Neutrophil (primary cell): ENCODE data around the gene TMEM59.
A peak's percentile ranks its signal among the peaks of the same experiment; 100 is the strongest.

Source experiments
- H3K27ac ChIP-seq: fragments of 200-600 bp; sonication (generic); 2 replicates; pipeline ENCODE4 v1.5.1; 2016; ENCODE audit warnings: mild to moderate bottlenecking, moderate library complexity
- H3K27me3 ChIP-seq: fragments of 200-600 bp; sonication (generic); 2 replicates; pipeline ENCODE4 v1.6.0; 2016; ENCODE audit warnings: mild to moderate bottlenecking
- H3K36me3 ChIP-seq: fragments of 200-600 bp; sonication (generic); 2 replicates; pipeline ENCODE4 v1.5.1; 2017
- H3K4me1 ChIP-seq, 2 experiments: fragments of 200-600 bp in 1 of 2; sonication (generic) in 1 of 2; 1 replicate in 1 of 2; 2 replicates in 1 of 2; pipeline versions ENCODE4 v1.5.1 to v1.6.1; 2013 to 2016; ENCODE audit warnings: low read depth in 1 of 2, low read length in 1 of 2, mild to moderate bottlenecking in 1 of 2, moderate library complexity in 1 of 2; ENCODE audit not compliant: control insufficient read depth in 1 of 2, insufficient read depth in 1 of 2
- H3K4me3 ChIP-seq, 2 experiments: fragments of 200-600 bp in 1 of 2; sonication (generic) in 1 of 2; 1 replicate in 1 of 2; 2 replicates in 1 of 2; pipeline ENCODE4 v1.5.1; 2013 to 2016; ENCODE audit warnings: low read depth in 1 of 2, low read length in 1 of 2, mild to moderate bottlenecking in 1 of 2, moderate library complexity in 1 of 2
- H3K9me3 ChIP-seq: fragments of 200-600 bp; sonication (generic); 2 replicates; pipeline ENCODE4 v1.5.1; 2016
- CTCF ChIP-seq: fragments of 200-600 bp; sonication (generic); IDR thresholded peaks from 2 replicates; pipeline ENCODE4 v1.5.1; 2016; ENCODE audit warnings: antibody characterized with exemption

Gene TMEM59

GRCh38 chr1:54086754-54087153, 33.8 kb upstream of the TMEM59 start:
- no peaks in the 10 kb centered on the region for H3K27me3 ChIP-seq
- H3K36me3 ChIP-seq: peaks cover 21% of the 10 kb centered on the region
- no peaks in the 10 kb centered on the region for H3K9me3 ChIP-seq
- no peak for TF ChIP-seq CTCF
- no peak overlapping the region for H3K4me3 ChIP-seq
- no peak overlapping the region for H3K27ac ChIP-seq
- H3K4me1 ChIP-seq: peaks cover 5 to 8% of the 10 kb centered on the region in 2 experiments

DNA sequence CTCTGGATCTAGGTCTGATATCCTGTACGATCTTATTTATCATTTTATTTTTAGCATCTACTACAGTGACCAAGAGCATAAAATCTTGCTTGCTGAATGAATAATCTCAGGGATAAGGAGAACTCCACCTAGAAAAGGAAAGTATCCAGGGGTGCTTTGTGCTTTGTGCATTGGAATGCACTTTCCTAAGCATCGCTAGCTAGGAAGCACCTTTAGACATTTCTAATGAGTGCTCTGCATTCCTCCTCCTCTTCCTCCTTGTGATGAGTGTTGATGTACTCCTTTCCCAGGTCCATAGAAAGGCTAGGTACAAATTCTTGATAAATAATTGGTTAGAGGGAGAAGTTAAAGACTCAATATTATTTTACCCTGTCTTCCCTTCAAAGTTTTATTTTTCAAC, 31.8 kb upstream of the TMEM59 start:
- Histone ChIP-seq H3K27ac (no peak overlapping the region), H3K36me3 (peaks cover 19% of the 10 kb centered on the region), H3K4me1 (no peaks in the 10 kb centered on the region), H3K27me3 (no peaks in the 10 kb centered on the region), H3K9me3 (no peaks in the 10 kb centered on the region), H3K4me3 (no peak overlapping the region)
- no peak for TF ChIP-seq CTCF

- Histone ChIP-seq H3K4me3 (no peak overlapping the region), H3K4me1 (no peaks in the 10 kb centered on the region), H3K9me3 (no peaks in the 10 kb centered on the region), H3K36me3 (peaks cover 8% of the 10 kb centered on the region), H3K27ac (no peak overlapping the region), H3K27me3 (no peaks in the 10 kb centered on the region)
- TF ChIP-seq CTCF: peak; percentile 81
Observed at GRCh38 chr1:54081306-54082270, 28.6 kb upstream of the TMEM59 start.

GRCh38 chr1:54080598-54081049, 27.6 kb upstream of the TMEM59 start:
- Histone ChIP-seq H3K27ac (no peak overlapping the region), H3K9me3 (no peaks in the 10 kb centered on the region), H3K27me3 (no peaks in the 10 kb centered on the region), H3K36me3 (peaks cover 7% of the 10 kb centered on the region), H3K4me1 (no peaks in the 10 kb centered on the region), H3K4me3 (no peak overlapping the region)
- no peak for TF ChIP-seq CTCF

DNA sequence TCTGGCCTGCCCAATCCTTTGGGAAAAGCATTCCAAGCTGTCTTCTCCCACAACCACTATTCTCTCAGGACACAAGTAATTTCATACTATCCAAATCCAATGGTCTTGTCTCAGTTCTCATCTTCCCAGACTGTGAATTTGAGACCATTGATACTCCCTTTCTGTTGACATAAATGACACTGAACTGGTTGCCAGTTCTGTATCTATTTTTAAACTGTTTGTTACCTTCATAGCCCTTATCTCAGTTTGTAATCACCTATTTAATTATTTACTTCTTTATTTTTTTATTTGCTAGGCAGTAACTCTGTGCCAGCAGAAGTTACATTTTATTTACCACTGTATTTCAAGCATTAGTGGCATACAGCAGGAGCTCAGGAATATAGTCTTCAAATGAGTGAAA, 24.4 kb upstream of the TMEM59 start:
- no peak for TF ChIP-seq CTCF

More for the DNA sequence above, 24.4 kb upstream of the TMEM59 start:
- Histone ChIP-seq H3K4me3 (no peak overlapping the region), H3K36me3 (peaks cover 12% of the 10 kb centered on the region), H3K27ac (no peak overlapping the region), H3K27me3 (no peaks in the 10 kb centered on the region), H3K9me3 (no peaks in the 10 kb centered on the region), H3K4me1 (no peaks in the 10 kb centered on the region)
